ENCODE measurements around the gene METTL1.

DNA sequence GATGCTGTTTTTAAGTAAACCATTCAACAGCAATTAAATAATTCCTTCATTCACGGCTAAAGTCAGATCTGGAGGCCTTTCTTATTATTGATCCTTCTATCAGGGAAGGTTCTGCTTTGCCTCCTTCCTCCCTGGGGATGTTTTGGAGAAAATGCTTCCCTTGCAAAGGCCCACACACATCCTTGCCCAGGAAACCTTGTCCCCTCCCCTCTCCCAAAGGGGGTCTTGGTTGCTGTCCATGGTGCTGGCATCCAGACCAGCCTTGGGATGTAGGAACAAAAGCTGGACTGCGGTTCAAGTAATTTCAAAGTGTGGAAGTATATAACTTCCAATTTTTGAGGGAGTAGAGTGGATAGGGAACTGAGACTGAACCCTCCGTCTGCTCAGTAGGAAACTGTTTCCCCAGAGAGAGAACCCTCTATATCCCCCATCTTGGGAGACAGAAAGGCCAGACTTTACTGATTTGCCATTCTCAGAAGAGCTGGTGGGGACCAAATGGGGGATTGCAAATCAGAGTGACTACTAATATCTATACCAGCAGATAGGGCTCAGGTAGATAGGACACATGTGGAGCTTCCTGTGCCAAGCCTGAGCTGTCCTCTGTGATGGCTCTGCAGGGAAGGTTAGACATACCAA is 11.4 kb downstream of the METTL1 start:
- TF ChIP-seq, protein P1, sequence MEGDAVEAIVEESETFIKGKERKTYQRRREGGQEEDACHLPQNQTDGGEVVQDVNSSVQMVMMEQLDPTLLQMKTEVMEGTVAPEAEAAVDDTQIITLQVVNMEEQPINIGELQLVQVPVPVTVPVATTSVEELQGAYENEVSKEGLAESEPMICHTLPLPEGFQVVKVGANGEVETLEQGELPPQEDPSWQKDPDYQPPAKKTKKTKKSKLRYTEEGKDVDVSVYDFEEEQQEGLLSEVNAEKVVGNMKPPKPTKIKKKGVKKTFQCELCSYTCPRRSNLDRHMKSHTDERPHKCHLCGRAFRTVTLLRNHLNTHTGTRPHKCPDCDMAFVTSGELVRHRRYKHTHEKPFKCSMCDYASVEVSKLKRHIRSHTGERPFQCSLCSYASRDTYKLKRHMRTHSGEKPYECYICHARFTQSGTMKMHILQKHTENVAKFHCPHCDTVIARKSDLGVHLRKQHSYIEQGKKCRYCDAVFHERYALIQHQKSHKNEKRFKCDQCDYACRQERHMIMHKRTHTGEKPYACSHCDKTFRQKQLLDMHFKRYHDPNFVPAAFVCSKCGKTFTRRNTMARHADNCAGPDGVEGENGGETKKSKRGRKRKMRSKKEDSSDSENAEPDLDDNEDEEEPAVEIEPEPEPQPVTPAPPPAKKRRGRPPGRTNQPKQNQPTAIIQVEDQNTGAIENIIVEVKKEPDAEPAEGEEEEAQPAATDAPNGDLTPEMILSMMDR (IDR thresholded peaks at IDR 0.05), result no peak
- no peak for TF ChIP-seq POLR2A (IDR thresholded peaks at IDR 0.05)

All from heart left ventricle (tissue), 13 donors.